SK-N-SH (cell line): Measurements from ENCODE around the gene MAP2K2. TPM values are rescaled to one million over a fixed set of nuclear protein-coding genes. Genes with fewer than 3 reads are reported as not detected.

ENCODE experiments used
- CTCF ChIA-PET: fragments of 300-600, 350-600 bp; formaldehyde crosslinking; extraction: SDS; loops from one replicate; lab custom pipeline; 2021; lab: Yijun Ruan, JAX
- POLR2A ChIA-PET: fragments of 350-600 bp; sonication (Branson Sonifier 250); formaldehyde crosslinking; extraction: SDS; loops from one replicate; lab custom pipeline; 2020; ENCODE audit warnings: antibody characterized with exemption, inconsistent platforms; lab: Yijun Ruan, JAX
- DNase-seq: peaks from one replicate; pipeline ENCODE4 v3.0.0; 2012
- H2AFZ ChIP-seq: fragments of 200-600 bp; sonication (generic); 2 replicates; pipeline ENCODE4 v1.8.1; 2016; ENCODE audit warnings: antibody characterized with exemption, mild to moderate bottlenecking, low read depth
- H3F3A ChIP-seq: fragments of 200-600 bp; sonication (generic); replicated peaks from 2 replicates; pipeline ENCODE3; 2016; ENCODE audit warnings: antibody characterized with exemption, mild to moderate bottlenecking; ENCODE audit not compliant: insufficient read depth
- H3K27ac ChIP-seq, 2 experiments: fragments of 200-500 bp in 1 of 2; fragments of 200-600 bp in 1 of 2; sonication (Bioruptor generic) in 1 of 2; sonication (generic), shearing (Covaris generic) in 1 of 2; 2 replicates each; pipeline versions ENCODE4 v1.5.1 to v1.6.1; 2014 to 2016; ENCODE audit warnings: low read depth in 2 of 2, inconsistent platforms in 1 of 2, low read length in 1 of 2, mild to moderate bottlenecking in 1 of 2, mixed read lengths in 1 of 2
- H3K27me3 ChIP-seq: fragments of 200-600 bp; sonication (generic), shearing (Covaris generic); 2 replicates; pipeline ENCODE4 v1.6.1; 2016; ENCODE audit warnings: mixed run types; ENCODE audit not compliant: insufficient read depth
- H3K36me3 ChIP-seq, 2 experiments: fragments of 200-500 bp in 1 of 2; fragments of 200-600 bp in 1 of 2; sonication (Bioruptor generic) in 1 of 2; sonication (generic) in 1 of 2; replicated peaks in 1 of 2; 2 replicates each; pipeline versions ENCODE3 to v1.5.1; 2014 to 2016; ENCODE audit warnings: low read length in 1 of 2, mild to moderate bottlenecking in 1 of 2; ENCODE audit not compliant: insufficient read depth in 2 of 2, control insufficient read depth in 1 of 2
- H3K4me1 ChIP-seq, 2 experiments: fragments of 200-500 bp in 1 of 2; fragments of 200-600 bp in 1 of 2; sonication (Bioruptor generic) in 1 of 2; sonication (generic), shearing (Covaris generic) in 1 of 2; 2 replicates each; pipeline versions ENCODE4 v1.5.1 to v1.6.1; 2014 to 2016; ENCODE audit warnings: low read depth in 1 of 2, low read length in 1 of 2, mixed run types in 1 of 2; ENCODE audit not compliant: insufficient read depth in 2 of 2, control insufficient read depth in 1 of 2
- H3K4me2 ChIP-seq: fragments of 200-600 bp; sonication (generic), shearing (Covaris generic); 2 replicates; pipeline ENCODE4 v1.6.1; 2017; ENCODE audit warnings: mixed run types
- H3K4me3 ChIP-seq, 2 experiments: fragments of 200-500 bp in 1 of 2; fragments of 200-600 bp in 1 of 2; sonication (Bioruptor generic) in 1 of 2; sonication (generic), shearing (Covaris generic) in 1 of 2; 2 replicates each; pipeline versions ENCODE4 v1.5.1 to v1.8.1; 2014 to 2016; ENCODE audit warnings: low read depth in 2 of 2, inconsistent platforms in 1 of 2, low read length in 1 of 2, mild to moderate bottlenecking in 1 of 2, mixed read lengths in 1 of 2, moderate library complexity in 1 of 2
- H3K79me2 ChIP-seq: fragments of 200-600 bp; sonication (generic); 2 replicates; pipeline ENCODE4 v1.8.1; 2017; ENCODE audit warnings: mild to moderate bottlenecking; ENCODE audit not compliant: insufficient read depth
- H3K9ac ChIP-seq: fragments of 200-600 bp; sonication (generic); 2 replicates; pipeline ENCODE4 v1.6.1; 2017; ENCODE audit warnings: mixed run types
- H3K9me2 ChIP-seq: fragments of 200-600 bp; sonication (generic); 2 replicates; pipeline ENCODE4 v1.6.1; 2017; ENCODE audit warnings: mixed run types
- H3K9me3 ChIP-seq: fragments of 200-600 bp; sonication (generic); 2 replicates; pipeline ENCODE4 v1.6.1; 2017; ENCODE audit warnings: mixed run types, mild to moderate bottlenecking, moderate library complexity
- H4K20me1 ChIP-seq: fragments of 200-600 bp; sonication (generic); 2 replicates; pipeline ENCODE4 v1.6.1; 2017; ENCODE audit warnings: mild to moderate bottlenecking, mixed run types; ENCODE audit not compliant: insufficient read depth
- CHD2 ChIP-seq: fragments of 150-350 bp; IDR thresholded peaks from 2 replicates; pipeline ENCODE4 v1.6.1; 2018; ENCODE audit warnings: low read length; ENCODE audit not compliant: partially characterized antibody
- CTCF ChIP-seq: fragments of 200-600 bp; sonication (generic); IDR thresholded peaks from 2 replicates; pipeline ENCODE4 v1.6.1; 2017; ENCODE audit warnings: antibody characterized with exemption, mild to moderate bottlenecking, moderate library complexity
- MXI1 ChIP-seq: IDR thresholded peaks from 2 replicates; pipeline ENCODE4 v1.6.1; 2012; ENCODE audit warnings: mild to moderate bottlenecking, low read depth, low read length, improper control_type of control experiment
- NRF1 ChIP-seq: IDR thresholded peaks from 2 replicates; pipeline ENCODE4 v1.6.1; 2012; ENCODE audit warnings: low read depth, mild to moderate bottlenecking, low read length
- PBX3 ChIP-seq: IDR thresholded peaks from 2 replicates; pipeline ENCODE4; 2012
- RAD21 ChIP-seq: IDR thresholded peaks from 2 replicates; pipeline ENCODE4 v1.6.1; 2012; ENCODE audit warnings: mild to moderate bottlenecking, low read length
- RCOR1 ChIP-seq: fragments of 150-350 bp; IDR thresholded peaks from 2 replicates; pipeline ENCODE4 v1.6.1; 2017; ENCODE audit warnings: antibody characterized with exemption, low read length
- REST ChIP-seq: IDR thresholded peaks from 2 replicates; pipeline ENCODE4 v1.6.1; 2012; ENCODE audit warnings: mild to moderate bottlenecking, low read depth, low read length, moderate library complexity
- RFX5 ChIP-seq: IDR thresholded peaks from 2 replicates; pipeline ENCODE4 v1.6.1; 2012; ENCODE audit warnings: mild to moderate bottlenecking, improper control_type of control experiment, low read length
- SIN3A ChIP-seq: IDR thresholded peaks from 2 replicates; pipeline ENCODE4 v1.6.1; 2012; ENCODE audit warnings: low read depth, mild to moderate bottlenecking, low read length, moderate library complexity, borderline replicate concordance
- SMC3 ChIP-seq: IDR thresholded peaks from 2 replicates; pipeline ENCODE4 v1.6.1; 2012; ENCODE audit warnings: low read depth, low read length, improper control_type of control experiment
- WGBS: methylation state at CpG from one replicate; pipeline ENCODE4 v1.1.6; 2017; ENCODE audit warnings: low lambda C conversion rate; 5-methylcytosine and 5-hydroxymethylcytosine counted together
- polyA plus RNA-seq, 3 experiments: library from polyadenylated mRNA; depleted of rRNA; stranded (reverse); fragments of >200 nt; gene quantifications; 2 replicates each; pipeline ENCODE4 v1.2.3, GENCODE V29; 2012

MAP2K2 gene
- polyA plus RNA-seq, 1 of the 3 experiments (the other 2 are of a cell fraction) = 114 TPM

GRCh38 chr19:4051175-4052101, 72.5 kb downstream of the MAP2K2 start (continued):
- no peak for TF ChIP-seq RFX5
- TF ChIP-seq NRF1 = no peak
- TF ChIP-seq SIN3A = no peak
- no peak for TF ChIP-seq CHD2
- TF ChIP-seq RCOR1 = no peak
- TF ChIP-seq PBX3 = no peak
- no peak for TF ChIP-seq CTCF

GRCh38 chr19:4049432-4049831, 74.5 kb downstream of the MAP2K2 start:
- Histone ChIP-seq H3K9me2 (no peaks in the 10 kb centered on the region), H2AFZ (no peak overlapping the region)
- POLR2A ChIA-PET = interaction anchor here (0.6 kb wide), 1 partner anchor 23 kb away, joined by 3 read pairs; no protein-coding TSS in a partner anchor
- no peak for DNase-seq
- TF ChIP-seq CHD2 = no peak
- no peak for TF ChIP-seq PBX3
- no peak for TF ChIP-seq SMC3
- no peak for TF ChIP-seq MXI1
- TF ChIP-seq RAD21 = no peak
- TF ChIP-seq REST = peak; percentile 73; the same call in 1 of the 2 replicates
- TF ChIP-seq, all 33 proteins: peak for 1
- Histone ChIP-seq H3K4me1 (no peaks in the 10 kb centered on the region), H3K4me3 (no peak overlapping the region), H3K27ac (no peak overlapping the region), H3K36me3 (peaks cover 17 to 37% of the 10 kb centered on the region in 2 experiments), H3K9me3 (no peaks in the 10 kb centered on the region), H4K20me1 (peaks cover 86% of the 10 kb centered on the region), H3K27me3 (no peaks in the 10 kb centered on the region), H3K79me2 (peaks cover 93% of the 10 kb centered on the region), H3K4me2 (no peak overlapping the region), H3K9ac (no peak overlapping the region), H3F3A (no peaks in the 10 kb centered on the region)
- WGBS = 94% methylated on average over 14 of the region's 15 CpGs
- CTCF ChIA-PET = no interaction called here
